A549 treated with GW870086 at 1 μM for 4 hours (cell line): ENCODE results near the gene PLS3. TPM values are rescaled to one million over a fixed set of nuclear protein-coding genes. Genes with fewer than 3 reads are reported as not detected.

ENCODE experiments used
- total RNA-seq: library from RNA; stranded (reverse); fragments of 200-300 nt; extraction: Qiagen RNA extraction; gene quantifications from 5 replicates; pipeline ENCODE4 v1.2.3, GENCODE V29; 2022; ENCODE audit warnings: low read depth

PLS3 gene, protein sequence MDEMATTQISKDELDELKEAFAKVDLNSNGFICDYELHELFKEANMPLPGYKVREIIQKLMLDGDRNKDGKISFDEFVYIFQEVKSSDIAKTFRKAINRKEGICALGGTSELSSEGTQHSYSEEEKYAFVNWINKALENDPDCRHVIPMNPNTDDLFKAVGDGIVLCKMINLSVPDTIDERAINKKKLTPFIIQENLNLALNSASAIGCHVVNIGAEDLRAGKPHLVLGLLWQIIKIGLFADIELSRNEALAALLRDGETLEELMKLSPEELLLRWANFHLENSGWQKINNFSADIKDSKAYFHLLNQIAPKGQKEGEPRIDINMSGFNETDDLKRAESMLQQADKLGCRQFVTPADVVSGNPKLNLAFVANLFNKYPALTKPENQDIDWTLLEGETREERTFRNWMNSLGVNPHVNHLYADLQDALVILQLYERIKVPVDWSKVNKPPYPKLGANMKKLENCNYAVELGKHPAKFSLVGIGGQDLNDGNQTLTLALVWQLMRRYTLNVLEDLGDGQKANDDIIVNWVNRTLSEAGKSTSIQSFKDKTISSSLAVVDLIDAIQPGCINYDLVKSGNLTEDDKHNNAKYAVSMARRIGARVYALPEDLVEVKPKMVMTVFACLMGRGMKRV
- 162 to 218 TPM (median 202 TPM) in 5 replicates for total RNA-seq

GRCh38 chrX:115560978-115561604, at the start of gene PLS3:
PLS3 (plus strand) TSS chrX:115561174; CDS start chrX:115610251, 49,077 bp downstream.

